Psoas muscle (tissue), 8 donors: ENCODE measurements around the gene TRIM52. TPM values are rescaled to one million over a fixed set of nuclear protein-coding genes. Genes with fewer than 3 reads are reported as not detected.
"Not testable (repeated sequence)": the region's sequence is repeated elsewhere in the genome, so short reads cannot be mapped to it uniquely, and the experiment has no call there.

Source experiments
- ATAC-seq, 4 donors: fragments of 200-7000 bp; cut with Tn5 transposase; one replicate each; pipeline ENCODE4 v1.9.1; 2020; ENCODE audit warnings: moderate library complexity in 3 of 4, mild to moderate bottlenecking in 2 of 4
- DNase-seq, 2 donors: peaks; one replicate each; pipeline ENCODE4 v3.0.0-alpha.2; 2020
- H3K27ac ChIP-seq: fragments of 200-600 bp; one replicate; pipeline ENCODE4 v1.8.0; 2022
- H3K27me3 ChIP-seq, 3 donors: fragments of 200-600 bp in 1 of 3; one replicate each; pipeline versions ENCODE4 v1.6.1 to v1.8.0; 2013 to 2022; ENCODE audit warnings: low read length in 2 of 3, mild to moderate bottlenecking in 2 of 3, moderate library complexity in 1 of 3; ENCODE audit not compliant: insufficient read depth in 3 of 3
- H3K36me3 ChIP-seq, 2 donors: fragments of 200-600 bp in 1 of 2; one replicate each; pipeline versions ENCODE4 v1.6.1 to v1.8.0; 2013 to 2022; ENCODE audit warnings: low read depth in 1 of 2, mild to moderate bottlenecking in 1 of 2, moderate library complexity in 1 of 2; ENCODE audit not compliant: insufficient read depth in 1 of 2
- H3K4me1 ChIP-seq: fragments of 200-600 bp; one replicate; pipeline ENCODE4 v1.8.0; 2022
- H3K4me3 ChIP-seq: fragments of 200-600 bp; one replicate; pipeline ENCODE4 v1.8.0; 2022; ENCODE audit warnings: mild to moderate bottlenecking
- H3K9me3 ChIP-seq: fragments of 200-600 bp; one replicate; pipeline ENCODE4 v1.8.0; 2022
- WGBS, 3 donors: extraction: QIAGEN DNeasy Blood & Tissue Kit; methylation state at CpG; one replicate each; pipeline versions ENCODE4 v1.1.6 to v1.1.7; 2013; 5-methylcytosine and 5-hydroxymethylcytosine counted together
- intact Hi-C, 2 donors: fragments of 100-400 bp; cut with DNase I; formaldehyde crosslinking; loops; one replicate each; pipeline versions ENCODE4 v1.11.0 to v1.14.2; 2022
- long read RNA-seq, 2 donors: library from polyadenylated mRNA; unstranded; transcript quantifications; one replicate each; pipeline ENCODE4 v2.0.0, GENCODE V29; 2021
- polyA plus RNA-seq, 3 donors: library from polyadenylated mRNA; stranded (reverse); fragments of 200-250 nt; gene quantifications; one replicate each; pipeline ENCODE4 v1.2.3, GENCODE V29; 2013
- total RNA-seq, 4 donors: library from RNA; stranded (reverse); fragmentation: NEBNext Ultra II Directional in 2 of 4; extraction: Animal tissue kit (Norgen Biotek cat#: 25700) in 2 of 4; gene quantifications; one replicate each; pipeline versions ENCODE4 v1.2.1 to v1.2.4, GENCODE V29; 2021 to 2023
- TF ChIP-seq, protein P1 (sequence below): fragments of 200-600 bp; IDR thresholded peaks from one replicate; pipeline ENCODE4 v1.8.0; 2022; ENCODE audit warnings: antibody characterized with exemption
- donor health status: healthy with polysubstance abuse.
- donor health status: DM: no; HTN: no; CAD: no; lungs with moderate emphysema.
- donor health status: Bipolar disorder and iron deficiency.
- donor health status: healthy.
- donor health status: DM: yes; HTN: yes; CAD: no.
- donor health status: DM: no; HTN: no; CAD: no.
- donor health status: DM: no; HTN: no; CAD: no.
- donor health status: DM: yes; HTN: yes; CAD: no.

Gene TRIM52
- total RNA-seq = 1 to 10 TPM; 3.0 to 5.8 (median 5.3) TPM
- polyA plus RNA-seq = 10 to 100 TPM in 1 of 3 donors, 1 to 10 TPM in 2; 1.5 to 17.6 (median 4.8) TPM
- long read RNA-seq, donor 1, partial matches to known transcripts = 0 of 3 reads
- long read RNA-seq, donor 1, other reads (novel, unspliced or antisense) = 1 of 3 reads
- long read RNA-seq, donor 2, full-length matches to known transcripts = 3 of 3 reads
- long read RNA-seq, donor 2, partial matches to known transcripts = 0 of 3 reads
- long read RNA-seq, donor 2, other reads (novel, unspliced or antisense) = 0 of 3 reads

DNA sequence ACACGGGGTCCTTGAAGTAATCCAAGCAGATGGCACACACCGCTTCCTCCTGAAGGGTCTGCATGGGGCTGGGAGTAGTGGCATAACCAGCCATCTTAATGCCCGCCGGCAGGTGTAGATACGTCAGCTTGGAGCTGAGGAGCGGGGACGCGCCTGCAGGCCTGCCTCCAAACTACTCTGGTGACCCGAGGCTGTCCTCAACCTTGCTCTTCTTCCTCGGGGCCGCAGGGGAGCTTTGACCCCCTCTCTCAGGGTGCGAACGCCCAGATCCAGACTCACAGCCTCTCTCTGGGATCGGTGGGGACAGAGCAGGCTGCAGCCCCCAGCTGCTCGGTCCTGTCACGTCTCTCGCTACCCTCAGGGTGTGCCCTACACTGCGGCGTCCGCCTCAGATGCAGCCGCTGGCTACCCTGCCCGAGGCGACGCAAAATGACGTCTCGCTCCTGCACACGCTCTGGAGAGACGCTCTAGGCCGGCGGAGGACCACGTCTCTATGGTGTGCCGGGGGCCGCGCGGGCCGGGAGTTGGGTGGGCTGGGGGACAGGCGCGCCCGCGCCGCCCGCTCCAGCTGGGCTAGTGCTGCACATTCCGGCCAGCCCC lies at the start of gene TRIM52:
Gene TRIM52 (minus strand): TSS at position 424 of the 600 bp plus-strand sequence. CDS start 330 bp downstream, at position 94.
- ATAC-seq (peak; percentile 90 to 95 (median 92)), DNase-seq (peak; percentile 94 to 97)
- H3K27me3 ChIP-seq = no peaks in the 10 kb centered on the region
- intact Hi-C loops = loop anchor here (1.0 to 5.0 kb wide), 4 partner anchors 16 to 74 kb away; partner anchors contain the start of gene TRIM41 (in 1 of the 2)
- TF ChIP-seq, protein P1, sequence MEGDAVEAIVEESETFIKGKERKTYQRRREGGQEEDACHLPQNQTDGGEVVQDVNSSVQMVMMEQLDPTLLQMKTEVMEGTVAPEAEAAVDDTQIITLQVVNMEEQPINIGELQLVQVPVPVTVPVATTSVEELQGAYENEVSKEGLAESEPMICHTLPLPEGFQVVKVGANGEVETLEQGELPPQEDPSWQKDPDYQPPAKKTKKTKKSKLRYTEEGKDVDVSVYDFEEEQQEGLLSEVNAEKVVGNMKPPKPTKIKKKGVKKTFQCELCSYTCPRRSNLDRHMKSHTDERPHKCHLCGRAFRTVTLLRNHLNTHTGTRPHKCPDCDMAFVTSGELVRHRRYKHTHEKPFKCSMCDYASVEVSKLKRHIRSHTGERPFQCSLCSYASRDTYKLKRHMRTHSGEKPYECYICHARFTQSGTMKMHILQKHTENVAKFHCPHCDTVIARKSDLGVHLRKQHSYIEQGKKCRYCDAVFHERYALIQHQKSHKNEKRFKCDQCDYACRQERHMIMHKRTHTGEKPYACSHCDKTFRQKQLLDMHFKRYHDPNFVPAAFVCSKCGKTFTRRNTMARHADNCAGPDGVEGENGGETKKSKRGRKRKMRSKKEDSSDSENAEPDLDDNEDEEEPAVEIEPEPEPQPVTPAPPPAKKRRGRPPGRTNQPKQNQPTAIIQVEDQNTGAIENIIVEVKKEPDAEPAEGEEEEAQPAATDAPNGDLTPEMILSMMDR = no peak
- H3K4me3 ChIP-seq = peak within 1 kb of the TSS; percentile 100
- H3K4me1 ChIP-seq = peaks cover 53% of the 10 kb centered on the region
- no peaks in the 10 kb centered on the region for H3K9me3 ChIP-seq
- H3K36me3 ChIP-seq = peaks cover 3 to 37% of the 10 kb centered on the region in 2 donors
- 0 to 1% (median 0%) methylated on average over 41 to 43 of the region's 43 CpGs for WGBS, 3 donors
- H3K27ac ChIP-seq = peak within 1 kb of the TSS; percentile 99

- H3K27ac ChIP-seq, DNase-seq, H3K27me3 ChIP-seq, ATAC-seq, H3K4me1 ChIP-seq, H3K36me3 ChIP-seq, intact Hi-C loops, H3K4me3 ChIP-seq, H3K9me3 ChIP-seq: not testable (repeated sequence)
- WGBS, 3 donors = 84 to 90% (median 88%) methylated on average over 1 of the region's 1 CpG
These were observed 26.4 kb upstream of the TRIM52 start for GRCh38 chr5:181287331-181287730.

GRCh38 chr5:181285962-181286705 lies 25.2 kb upstream of the TRIM52 start:
- H3K4me3 ChIP-seq, H3K9me3 ChIP-seq, H3K27ac ChIP-seq, intact Hi-C loops, DNase-seq, H3K36me3 ChIP-seq, H3K27me3 ChIP-seq, ATAC-seq, H3K4me1 ChIP-seq: not testable (repeated sequence)
- 96 to 97% (median 96%) methylated on average over 10 of the region's 10 CpGs for WGBS, 3 donors

GRCh38 chr5:181283841-181284755 lies 23.2 kb upstream of the TRIM52 start:
- DNase-seq, H3K27me3 ChIP-seq, H3K9me3 ChIP-seq, H3K4me3 ChIP-seq, H3K36me3 ChIP-seq, H3K4me1 ChIP-seq, H3K27ac ChIP-seq, intact Hi-C loops, ATAC-seq: not testable (repeated sequence)
- TF ChIP-seq, protein P1 = peak; percentile 15
- 57 to 86% (median 59%) methylated on average over 4 to 6 of the region's 6 CpGs for WGBS, 3 donors

DNA sequence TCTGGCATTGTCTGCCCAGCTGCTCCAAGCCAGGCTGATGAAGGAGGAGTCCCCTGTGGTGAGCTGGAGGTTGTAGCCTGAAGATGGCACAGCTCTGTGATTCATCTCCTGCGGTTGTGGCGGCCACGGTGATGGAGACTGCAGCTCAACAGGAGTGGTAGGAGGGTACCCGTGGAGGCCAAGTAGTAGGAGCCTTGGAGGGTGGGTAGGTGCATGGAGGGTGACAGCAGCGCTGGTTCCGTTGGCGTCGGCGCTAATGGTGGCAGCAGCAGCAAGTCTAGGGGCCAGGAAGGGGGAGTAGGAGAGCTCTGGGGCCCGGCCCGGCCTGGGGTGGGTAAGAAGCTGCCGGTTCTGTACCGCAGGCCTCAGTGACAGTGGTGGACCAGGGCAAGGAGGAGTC lies 22.4 kb upstream of the TRIM52 start:
- H3K27me3 ChIP-seq = no peaks in the 10 kb centered on the region
- no peaks in the 10 kb centered on the region for H3K9me3 ChIP-seq
- H3K27ac ChIP-seq = no peak overlapping the region
- DNase-seq = no peak
- no peak for ATAC-seq
- intact Hi-C loops = no loop called here
- no peaks in the 10 kb centered on the region for H3K4me1 ChIP-seq
- no peak overlapping the region for H3K4me3 ChIP-seq
- TF ChIP-seq, protein P1 = no peak
- no peaks in the 10 kb centered on the region for H3K36me3 ChIP-seq
- 74 to 83% (median 76%) methylated on average over 11 to 13 of the region's 13 CpGs for WGBS, 3 donors
